HepG2 (cell line): ENCODE data around the gene NUDT7. TPM values are rescaled to one million over a fixed set of nuclear protein-coding genes. Genes with fewer than 3 reads are reported as not detected.

Source experiments
- CEBPB ChIP-seq: IDR thresholded peaks from 2 replicates; pipeline ENCODE4 v1.6.1; 2011; ENCODE audit warnings: low read depth, low read length, improper control_type of control experiment, borderline replicate concordance
- CEBPG ChIP-seq: IDR thresholded peaks from 2 replicates; pipeline ENCODE4 v1.6.1; 2016
- ESRRA ChIP-seq: sonication (generic); formaldehyde crosslinking; IDR thresholded peaks from 2 replicates; pipeline ENCODE4 v1.5.1; 2020; ENCODE audit warnings: mild to moderate bottlenecking, low read depth, missing genetic modification reagents
- FOXA3 ChIP-seq: IDR thresholded peaks from 2 replicates; pipeline ENCODE4 v1.6.1; 2016; ENCODE audit warnings: missing genetic modification reagents, missing compliant biosample characterization
- GTF3A ChIP-seq: sonication (generic); formaldehyde crosslinking; conservative IDR thresholded peaks from 2 replicates; pipeline ENCODE4 v1.4.0; 2020; ENCODE audit warnings: mild to moderate bottlenecking, missing genetic modification reagents
- HMG20A ChIP-seq: IDR thresholded peaks from 2 replicates; pipeline ENCODE4 v1.6.1; 2016; ENCODE audit warnings: borderline replicate concordance
- ISL2 ChIP-seq: sonication (generic); formaldehyde crosslinking; IDR thresholded peaks from 2 replicates; pipeline ENCODE4 v1.5.0; 2020; ENCODE audit warnings: missing genetic modification reagents
- KLF13 ChIP-seq: sonication (generic); formaldehyde crosslinking; IDR thresholded peaks from 2 replicates; pipeline ENCODE4 v1.4.0; 2020; ENCODE audit warnings: mild to moderate bottlenecking, missing genetic modification reagents
- MED8 ChIP-seq: sonication (generic); formaldehyde crosslinking; IDR thresholded peaks from 2 replicates; pipeline ENCODE4 v1.8.1; 2023; ENCODE audit warnings: mild to moderate bottlenecking, missing genetic modification reagents; ENCODE audit not compliant: insufficient replicate concordance
- MTA1 ChIP-seq: sonication (generic); formaldehyde crosslinking; IDR thresholded peaks from 2 replicates; pipeline ENCODE4 v1.4.0; 2020; ENCODE audit warnings: missing genetic modification reagents, mild to moderate bottlenecking, borderline replicate concordance
- NCOR1 ChIP-seq: fragments of 200-600 bp; sonication (generic); IDR thresholded peaks from 2 replicates; pipeline ENCODE4 v1.7.0; 2017; ENCODE audit warnings: antibody characterized with exemption, low read length, borderline replicate concordance
- POLR2AphosphoS5 ChIP-seq: IDR thresholded peaks from 2 replicates; pipeline ENCODE4 v1.6.1; 2012; ENCODE audit warnings: low read depth, low read length
- RXRB ChIP-seq: IDR thresholded peaks from 2 replicates; pipeline ENCODE4 v1.6.1; 2016; ENCODE audit warnings: borderline replicate concordance, missing genetic modification reagents, missing compliant biosample characterization
- SKI ChIP-seq: fragments of 450-650 bp; IDR thresholded peaks from one replicate; pipeline ENCODE4 v1.6.1; 2018; ENCODE audit warnings: mild to moderate bottlenecking; ENCODE audit not compliant: partially characterized antibody
- SOX5 ChIP-seq: IDR thresholded peaks from 2 replicates; pipeline ENCODE4 v1.6.1; 2016; ENCODE audit warnings: borderline replicate concordance
- SOX6 ChIP-seq, 2 experiments: fragments of 450-650 bp in 1 of 2; sonication (generic) in 1 of 2; formaldehyde crosslinking in 1 of 2; IDR thresholded peaks; 2 replicates each; pipeline versions ENCODE4 v1.4.0 to v1.6.1; 2017 to 2020; ENCODE audit warnings: antibody characterized with exemption in 1 of 2, mild to moderate bottlenecking in 1 of 2, missing genetic modification reagents in 1 of 2
- SUZ12 ChIP-seq: fragments of 150-350 bp; IDR thresholded peaks from 2 replicates; pipeline ENCODE4 v1.6.1; 2014; ENCODE audit warnings: low read depth, low read length
- TBX2 ChIP-seq: sonication (generic); formaldehyde crosslinking; IDR thresholded peaks from 2 replicates; pipeline ENCODE4 v1.5.0; 2020; ENCODE audit warnings: missing genetic modification reagents, mild to moderate bottlenecking, borderline replicate concordance
- ZFYVE20 ChIP-seq: sonication (generic); formaldehyde crosslinking; IDR thresholded peaks from 2 replicates; pipeline ENCODE4 v1.8.0; 2023; ENCODE audit warnings: low read depth, mild to moderate bottlenecking, moderate library complexity, missing genetic modification reagents, borderline replicate concordance
- ZKSCAN1 ChIP-seq: fragments of 150-350 bp; IDR thresholded peaks from 2 replicates; pipeline ENCODE4 v1.6.1; 2014; ENCODE audit warnings: low read length
- ZMYM2 ChIP-seq: sonication (generic); formaldehyde crosslinking; IDR thresholded peaks from 2 replicates; pipeline ENCODE4 v1.8.0; 2022; ENCODE audit warnings: mild to moderate bottlenecking, missing genetic modification reagents
- ZNF205 ChIP-seq: IDR thresholded peaks from 2 replicates; pipeline ENCODE4 v1.6.1; 2018; ENCODE audit warnings: missing biosample characterization, missing genetic modification reagents
- ZNF234 ChIP-seq: sonication (generic); formaldehyde crosslinking; conservative IDR thresholded peaks from 2 replicates; pipeline ENCODE4 v1.5.1; 2020; ENCODE audit warnings: mild to moderate bottlenecking, missing genetic modification reagents
- ZNF256 ChIP-seq: sonication (generic); formaldehyde crosslinking; conservative IDR thresholded peaks from 2 replicates; pipeline ENCODE4 v1.4.0; 2020; ENCODE audit warnings: missing genetic modification reagents
- ZNF264 ChIP-seq: sonication (generic); formaldehyde crosslinking; IDR thresholded peaks from 2 replicates; pipeline ENCODE4 v1.4.0; 2020; ENCODE audit warnings: missing genetic modification reagents
- ZNF274 ChIP-seq: sonication (generic); formaldehyde crosslinking; IDR thresholded peaks from 2 replicates; pipeline ENCODE4 v1.5.1; 2020; ENCODE audit warnings: mild to moderate bottlenecking, missing genetic modification reagents
- ZNF550 ChIP-seq: sonication (generic); formaldehyde crosslinking; IDR thresholded peaks from 2 replicates; pipeline ENCODE4 v1.4.0; 2020; ENCODE audit warnings: mild to moderate bottlenecking, missing genetic modification reagents, borderline replicate concordance
- ZNF577 ChIP-seq: sonication (generic); formaldehyde crosslinking; IDR thresholded peaks from 2 replicates; pipeline ENCODE4 v1.4.0; 2020; ENCODE audit warnings: mild to moderate bottlenecking, low read depth, missing genetic modification reagents, borderline replicate concordance
- ZNF616 ChIP-seq: sonication (generic); formaldehyde crosslinking; IDR thresholded peaks from 2 replicates; pipeline ENCODE4 v1.5.0; 2020; ENCODE audit warnings: low read depth, mild to moderate bottlenecking, missing genetic modification reagents
- polyA plus RNA-seq, 8 experiments: library from polyadenylated mRNA; depleted of rRNA in 3 of 8; stranded (reverse) in 7 of 8; unstranded in 1 of 8; fragments of >200 nt; fragmentation: Illumina TruSeq in 4 of 8; extraction: Trizol in 4 of 8; gene quantifications; 2 replicates each; pipeline versions ENCODE4 v1.2.1 to v1.2.3, GENCODE V29; 2011 to 2016; ENCODE audit warnings: low read depth in 4 of 8, missing spikeins in 1 of 8, mixed read lengths in 1 of 8; ENCODE audit not compliant: insufficient read depth in 1 of 8
- total RNA-seq, 5 experiments: library from RNA; depleted of rRNA; stranded (reverse); fragments of >200 nt; fragmentation: Illumina TruSeq; extraction: Trizol; gene quantifications; 2 replicates each; pipeline ENCODE4 v1.2.3, GENCODE V29; 2016; ENCODE audit warnings: low read depth in 1 of 5
- TF ChIP-seq, protein P1 (sequence below): sonication (generic); formaldehyde crosslinking; conservative IDR thresholded peaks from 2 replicates; pipeline ENCODE4 v1.8.0; 2022; ENCODE audit warnings: mild to moderate bottlenecking, moderate library complexity, missing genetic modification reagents

Gene NUDT7
- total and polyA plus RNA-seq, 2 of the 13 experiments (the other 11 are each of a cell fraction or from before 2014, with no cell fraction given) = 14.3 to 23.9 TPM

DNA sequence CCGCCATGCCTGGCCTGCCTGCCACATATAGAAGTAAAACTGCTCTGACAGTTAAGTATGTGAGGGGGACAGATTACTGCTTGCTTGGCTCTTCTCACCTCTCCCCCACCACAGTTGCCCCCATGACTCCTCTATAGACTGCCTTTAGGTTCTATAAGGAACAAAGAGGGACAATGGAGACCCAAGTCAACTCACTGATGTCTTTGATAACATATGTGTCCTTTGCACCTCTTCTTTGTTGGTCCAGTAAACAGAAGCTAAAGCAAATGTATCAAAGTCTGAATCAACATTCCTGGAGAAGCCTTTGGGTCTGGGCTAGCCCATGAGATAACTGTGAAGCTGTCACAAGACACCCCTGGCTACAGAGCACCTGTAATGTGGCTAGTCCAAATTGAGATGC, 27.1 kb downstream of the NUDT7 start (continued):
- no peak for TF ChIP-seq GTF3A
- peak; percentile 87 for TF ChIP-seq SKI
- TF ChIP-seq CEBPB = no peak
- no peak for TF ChIP-seq SOX6 (IDR thresholded peaks at IDR 0.05)
- peak; percentile 98 for TF ChIP-seq SOX6 (CRISPR knock-in tag; IDR thresholded peaks at IDR 0.05)
- peak; percentile 34; the same call in 1 of the 2 replicates for TF ChIP-seq HMG20A (CRISPR knock-in tag)
- TF ChIP-seq ZNF256 (CRISPR knock-in tag) = no peak
- no peak for TF ChIP-seq KLF13 (CRISPR knock-in tag)
- no peak for TF ChIP-seq MED8 (CRISPR knock-in tag)
- TF ChIP-seq ESRRA = peak; percentile 80
- TF ChIP-seq ZNF616 (CRISPR knock-in tag) = no peak
- peak; percentile 88 for TF ChIP-seq FOXA3 (CRISPR knock-in tag)
- TF ChIP-seq ZNF234 (CRISPR knock-in tag) = 0 out of 2 replicates have a peak, but pooled peaks have one; percentile 38
- peak; percentile 25; the same call in 1 of the 2 replicates for TF ChIP-seq MTA1
- TF ChIP-seq ZNF264 (CRISPR knock-in tag) = peak; percentile 41; the same call in 1 of the 2 replicates
- 0 out of 2 replicates have a peak, but pooled peaks have one; percentile 8 for TF ChIP-seq CEBPG (CRISPR knock-in tag)
- TF ChIP-seq TBX2 = peak; percentile 61
- peak; percentile 94 for TF ChIP-seq SOX5 (CRISPR knock-in tag)
- TF ChIP-seq, protein P1, sequence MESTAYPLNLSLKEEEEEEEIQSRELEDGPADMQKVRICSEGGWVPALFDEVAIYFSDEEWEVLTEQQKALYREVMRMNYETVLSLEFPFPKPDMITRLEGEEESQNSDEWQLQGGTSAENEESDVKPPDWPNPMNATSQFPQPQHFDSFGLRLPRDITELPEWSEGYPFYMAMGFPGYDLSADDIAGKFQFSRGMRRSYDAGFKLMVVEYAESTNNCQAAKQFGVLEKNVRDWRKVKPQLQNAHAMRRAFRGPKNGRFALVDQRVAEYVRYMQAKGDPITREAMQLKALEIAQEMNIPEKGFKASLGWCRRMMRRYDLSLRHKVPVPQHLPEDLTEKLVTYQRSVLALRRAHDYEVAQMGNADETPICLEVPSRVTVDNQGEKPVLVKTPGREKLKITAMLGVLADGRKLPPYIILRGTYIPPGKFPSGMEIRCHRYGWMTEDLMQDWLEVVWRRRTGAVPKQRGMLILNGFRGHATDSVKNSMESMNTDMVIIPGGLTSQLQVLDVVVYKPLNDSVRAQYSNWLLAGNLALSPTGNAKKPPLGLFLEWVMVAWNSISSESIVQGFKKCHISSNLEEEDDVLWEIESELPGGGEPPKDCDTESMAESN (CRISPR knock-in tag) = peak; percentile 66; the same call in 1 of the 2 replicates
- no peak for TF ChIP-seq ZNF274 (CRISPR knock-in tag)
- TF ChIP-seq ISL2 (CRISPR knock-in tag) = peak; percentile 77
- TF ChIP-seq ZMYM2 (CRISPR knock-in tag) = peak; percentile 85
- TF ChIP-seq RXRB (CRISPR knock-in tag) = peak; percentile 44; the same call in 1 of the 2 replicates
- TF ChIP-seq ZFYVE20 (CRISPR knock-in tag) = no peak
- peak; percentile 80; the same call in 1 of the 2 replicates for TF ChIP-seq NCOR1
- no peak for TF ChIP-seq POLR2AphosphoS5
- no peak for TF ChIP-seq SUZ12
- TF ChIP-seq ZNF205 = peak; percentile 38; the same call in 1 of the 2 replicates
- no peak for TF ChIP-seq ZKSCAN1
- TF ChIP-seq ZNF577 (CRISPR knock-in tag) = no peak
- no peak for TF ChIP-seq ZNF550 (CRISPR knock-in tag)
